Measurements from ENCODE around the gene DGKB. TPM values are rescaled to one million over a fixed set of nuclear protein-coding genes. Genes with fewer than 3 reads are reported as not detected.

Gene DGKB
- polyA plus RNA-seq, 1 donor (not counting 4 experiments of a cell fraction or from before 2014, with no cell fraction given), result 0.01 TPM

GRCh38 chr7:14850039-14850438 lies 52.5 kb downstream of the DGKB start:
- no peak for DNase-seq (ENCODE audit: low read depth, low spot score)
- Histone ChIP-seq H3K4me3 (ENCODE audit: control insufficient read depth in 2 of 3, extremely low read depth in 1 of 3, insufficient read depth in 2 of 3, low read depth in 1 of 3, low read length in 3 of 3) (no peak overlapping the region), H3K36me3 (ENCODE audit: control insufficient read depth in 2 of 2, extremely low read depth in 1 of 2, insufficient read depth in 2 of 2, low read length in 2 of 2) (no peaks in the 10 kb centered on the region), H3K4me2 (ENCODE audit: control insufficient read depth, extremely low read depth, insufficient read depth, low read depth, low read length) (no peak overlapping the region), H3K79me2 (ENCODE audit: control insufficient read depth, insufficient read depth, low read length) (no peaks in the 10 kb centered on the region), H3K9me3 (ENCODE audit: control insufficient read depth, low read depth, low read length) (no peaks in the 10 kb centered on the region), H3K9ac (ENCODE audit: control insufficient read depth, extremely low read depth, insufficient read depth, low read length) (no peak overlapping the region), H3K27me3 (ENCODE audit: control insufficient read depth, extremely low read depth, insufficient read depth, low read length) (no peaks in the 10 kb centered on the region), H3K9me1 (ENCODE audit: control insufficient read depth, extremely low read depth, insufficient read depth, low read length) (no peaks in the 10 kb centered on the region), H4K20me1 (ENCODE audit: control insufficient read depth, extremely low read depth, insufficient read depth, low read length) (no peaks in the 10 kb centered on the region), H2AFZ (ENCODE audit: control insufficient read depth, low read length) (no peak overlapping the region), H3K27ac (ENCODE audit: control insufficient read depth, insufficient read depth, low read length) (no peak overlapping the region), H3K4me1 (ENCODE audit: control insufficient read depth, extremely low read depth, insufficient read depth, low read length) (no peaks in the 10 kb centered on the region)
- TF ChIP-seq EZH2 (IDR thresholded peaks at IDR 0.05; ENCODE audit: low read length) (no peak), CTCF (optimal IDR thresholded peaks at IDR 0.05 in 1 of 3, IDR thresholded peaks at IDR 0.05 in 1 of 3, conservative IDR thresholded peaks at IDR 0.05 in 1 of 3; ENCODE audit: extremely low read depth in 1 of 3, insufficient read depth in 2 of 3, low read length in 3 of 3) (no peak)
- dilution Hi-C loops (cut with MboI; ENCODE audit: extremely low pct_ligation_motif_present, low sequenced_read_pairs), result no loop called here
- no peak for FAIRE-seq

- Histone ChIP-seq H3K79me2 (ENCODE audit: control insufficient read depth, insufficient read depth, low read length) (no peaks in the 10 kb centered on the region), H4K20me1 (ENCODE audit: control insufficient read depth, extremely low read depth, insufficient read depth, low read length) (no peaks in the 10 kb centered on the region), H3K4me3 (ENCODE audit: control insufficient read depth in 2 of 3, extremely low read depth in 1 of 3, insufficient read depth in 2 of 3, low read depth in 1 of 3, low read length in 3 of 3) (no peak overlapping the region), H3K4me2 (ENCODE audit: control insufficient read depth, extremely low read depth, insufficient read depth, low read depth, low read length) (no peak overlapping the region), H3K9me1 (ENCODE audit: control insufficient read depth, extremely low read depth, insufficient read depth, low read length) (no peaks in the 10 kb centered on the region), H3K36me3 (ENCODE audit: control insufficient read depth in 2 of 2, extremely low read depth in 1 of 2, insufficient read depth in 2 of 2, low read length in 2 of 2) (no peaks in the 10 kb centered on the region), H3K4me1 (ENCODE audit: control insufficient read depth, extremely low read depth, insufficient read depth, low read length) (no peaks in the 10 kb centered on the region), H3K9me3 (ENCODE audit: control insufficient read depth, low read depth, low read length) (no peaks in the 10 kb centered on the region), H3K9ac (ENCODE audit: control insufficient read depth, extremely low read depth, insufficient read depth, low read length) (no peak overlapping the region), H3K27me3 (ENCODE audit: control insufficient read depth, extremely low read depth, insufficient read depth, low read length) (no peaks in the 10 kb centered on the region), H2AFZ (ENCODE audit: control insufficient read depth, low read length) (no peak overlapping the region), H3K27ac (ENCODE audit: control insufficient read depth, insufficient read depth, low read length) (no peak overlapping the region)
- DNase-seq (ENCODE audit: low read depth, low spot score), result no peak
- TF ChIP-seq CTCF (optimal IDR thresholded peaks at IDR 0.05 in 1 of 3, IDR thresholded peaks at IDR 0.05 in 1 of 3, conservative IDR thresholded peaks at IDR 0.05 in 1 of 3; ENCODE audit: extremely low read depth in 1 of 3, insufficient read depth in 2 of 3, low read length in 3 of 3) (no peak), EZH2 (IDR thresholded peaks at IDR 0.05; ENCODE audit: low read length) (no peak)
- dilution Hi-C loops (cut with MboI; ENCODE audit: extremely low pct_ligation_motif_present, low sequenced_read_pairs), result no loop called here
- no peak for FAIRE-seq
Observed at GRCh38 chr7:14846405-14846804, 56.1 kb downstream of the DGKB start.

Data from keratinocyte (primary cell).